ENCODE results near the gene STAB2. TPM values are rescaled to one million over a fixed set of nuclear protein-coding genes. Genes with fewer than 3 reads are reported as not detected.

The STAB2 gene
- polyA plus RNA-seq, 3 donors = not detected

DNA sequence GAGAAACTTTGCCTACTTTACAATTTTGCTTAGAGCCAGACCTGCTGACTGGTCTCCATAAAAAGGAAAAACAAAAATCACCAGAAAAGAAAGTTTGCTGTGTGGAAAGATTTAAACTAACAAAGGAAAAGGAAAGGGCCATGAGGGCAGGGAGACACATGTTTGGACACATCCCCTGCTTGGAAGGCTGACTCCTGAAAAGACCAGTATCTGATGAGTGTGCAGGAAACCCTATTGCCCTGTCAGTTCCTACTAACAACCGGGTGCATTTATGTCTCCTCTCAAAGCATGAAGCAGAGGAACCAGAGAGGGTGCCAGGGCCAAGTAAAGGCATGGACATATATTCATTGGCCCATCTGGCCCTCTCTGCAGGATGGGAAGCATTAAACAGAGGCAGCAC, 7.0 kb upstream of the STAB2 start:
- H3K36me3 Mint-ChIP-seq = no peaks in the 10 kb centered on the region
- Histone ChIP-seq H4K20me1 (ENCODE audit: insufficient read depth, low read length) (no peaks in the 10 kb centered on the region), H3K4me3 (replicated peaks in 1 of 3; ENCODE audit: low read depth in 2 of 3, low read length in 3 of 3) (no peak overlapping the region), H2AFZ (ENCODE audit: insufficient read depth, low read depth, low read length, poor library complexity, severe bottlenecking) (no peak overlapping the region), H3K9me3 (replicated peaks in 1 of 2; ENCODE audit: control insufficient read depth in 1 of 2, insufficient read depth in 1 of 2, low read length in 2 of 2) (no peaks in the 10 kb centered on the region), H3K79me2 (ENCODE audit: insufficient read depth, low read length) (no peaks in the 10 kb centered on the region), H3K4me1 (ENCODE audit: control insufficient read depth in 1 of 2, insufficient read depth in 2 of 2, low read length in 2 of 2) (peaks cover 5 to 6% of the 10 kb centered on the region in 2 donors), H3K27me3 (ENCODE audit: control insufficient read depth in 2 of 2, insufficient read depth in 2 of 2, low read length in 2 of 2) (peaks cover 3% of the 10 kb centered on the region in 2 donors), H3K9ac (ENCODE audit: insufficient read depth, low read length, poor library complexity, severe bottlenecking) (no peak overlapping the region), H3K4me2 (replicated peaks; ENCODE audit: extremely low read depth, low read length, poor library complexity, severe bottlenecking) (no peak overlapping the region), H3K27ac (ENCODE audit: low read depth in 1 of 2, low read length in 2 of 2) (no peak overlapping the region), H3K36me3 (replicated peaks in 1 of 2; ENCODE audit: control insufficient read depth in 1 of 2, insufficient read depth in 2 of 2, low read length in 2 of 2) (no peaks in the 10 kb centered on the region)
- H3K9me3 Mint-ChIP-seq = peaks cover 0 to 3% (median 0%) of the 10 kb centered on the region in 7 donors
- TF ChIP-seq, protein P1, sequence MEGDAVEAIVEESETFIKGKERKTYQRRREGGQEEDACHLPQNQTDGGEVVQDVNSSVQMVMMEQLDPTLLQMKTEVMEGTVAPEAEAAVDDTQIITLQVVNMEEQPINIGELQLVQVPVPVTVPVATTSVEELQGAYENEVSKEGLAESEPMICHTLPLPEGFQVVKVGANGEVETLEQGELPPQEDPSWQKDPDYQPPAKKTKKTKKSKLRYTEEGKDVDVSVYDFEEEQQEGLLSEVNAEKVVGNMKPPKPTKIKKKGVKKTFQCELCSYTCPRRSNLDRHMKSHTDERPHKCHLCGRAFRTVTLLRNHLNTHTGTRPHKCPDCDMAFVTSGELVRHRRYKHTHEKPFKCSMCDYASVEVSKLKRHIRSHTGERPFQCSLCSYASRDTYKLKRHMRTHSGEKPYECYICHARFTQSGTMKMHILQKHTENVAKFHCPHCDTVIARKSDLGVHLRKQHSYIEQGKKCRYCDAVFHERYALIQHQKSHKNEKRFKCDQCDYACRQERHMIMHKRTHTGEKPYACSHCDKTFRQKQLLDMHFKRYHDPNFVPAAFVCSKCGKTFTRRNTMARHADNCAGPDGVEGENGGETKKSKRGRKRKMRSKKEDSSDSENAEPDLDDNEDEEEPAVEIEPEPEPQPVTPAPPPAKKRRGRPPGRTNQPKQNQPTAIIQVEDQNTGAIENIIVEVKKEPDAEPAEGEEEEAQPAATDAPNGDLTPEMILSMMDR (IDR thresholded peaks at IDR 0.05) = no peak
- intact Hi-C loops (cut with micrococcal nuclease) = no loop called here
- H3K27me3 Mint-ChIP-seq (ENCODE audit: low read depth in 3 of 3) = peaks cover 7 to 17% (median 11%) of the 10 kb centered on the region in 3 donors
- H3K4me3 Mint-ChIP-seq = no peak overlapping the region
- no peak overlapping the region for H3K27ac Mint-ChIP-seq
- DNase-seq = no peak
- H3K4me1 Mint-ChIP-seq = peaks cover 8% of the 10 kb centered on the region
- WGBS (ENCODE audit: insufficient coverage) = 33% methylated on average over 1 of the region's 1 CpG

GRCh38 chr12:103583008-103583407, 4.1 kb upstream of the STAB2 start:
- Histone ChIP-seq H3K36me3 (replicated peaks in 1 of 2; ENCODE audit: control insufficient read depth in 1 of 2, insufficient read depth in 2 of 2, low read length in 2 of 2) (no peaks in the 10 kb centered on the region), H3K27ac (ENCODE audit: low read depth in 1 of 2, low read length in 2 of 2) (no peak overlapping the region), H2AFZ (ENCODE audit: insufficient read depth, low read depth, low read length, poor library complexity, severe bottlenecking) (no peak overlapping the region), H3K9ac (ENCODE audit: insufficient read depth, low read length, poor library complexity, severe bottlenecking) (no peak overlapping the region), H3K79me2 (ENCODE audit: insufficient read depth, low read length) (no peaks in the 10 kb centered on the region), H4K20me1 (ENCODE audit: insufficient read depth, low read length) (no peaks in the 10 kb centered on the region), H3K4me1 (ENCODE audit: control insufficient read depth in 1 of 2, insufficient read depth in 2 of 2, low read length in 2 of 2) (no peaks in the 10 kb centered on the region), H3K4me2 (replicated peaks; ENCODE audit: extremely low read depth, low read length, poor library complexity, severe bottlenecking) (no peak overlapping the region), H3K27me3 (ENCODE audit: control insufficient read depth in 2 of 2, insufficient read depth in 2 of 2, low read length in 2 of 2) (peaks cover 3% of the 10 kb centered on the region in 2 donors), H3K4me3 (replicated peaks in 1 of 3; ENCODE audit: low read depth in 2 of 3, low read length in 3 of 3) (no peak overlapping the region), H3K9me3 (replicated peaks in 1 of 2; ENCODE audit: control insufficient read depth in 1 of 2, insufficient read depth in 1 of 2, low read length in 2 of 2) (no peaks in the 10 kb centered on the region)
- no peak for DNase-seq
- Mint-ChIP-seq H3K27ac (no peak overlapping the region), H3K4me3 (no peak overlapping the region), H3K4me1 (no peaks in the 10 kb centered on the region), H3K36me3 (no peaks in the 10 kb centered on the region), H3K9me3 (no peaks in the 10 kb centered on the region), H3K27me3 (ENCODE audit: low read depth in 3 of 3) (peaks cover 7 to 12% (median 7%) of the 10 kb centered on the region in 3 donors)
- WGBS (ENCODE audit: insufficient coverage) = no CpG with 5 or more reads among the region's 1 CpG
- intact Hi-C loops (cut with micrococcal nuclease) = no loop called here
- TF ChIP-seq, protein P1 (IDR thresholded peaks at IDR 0.05) = no peak

All from CD14-positive monocyte (primary cell).